ENCODE data around the gene SOHLH1.

Gene SOHLH1, protein sequence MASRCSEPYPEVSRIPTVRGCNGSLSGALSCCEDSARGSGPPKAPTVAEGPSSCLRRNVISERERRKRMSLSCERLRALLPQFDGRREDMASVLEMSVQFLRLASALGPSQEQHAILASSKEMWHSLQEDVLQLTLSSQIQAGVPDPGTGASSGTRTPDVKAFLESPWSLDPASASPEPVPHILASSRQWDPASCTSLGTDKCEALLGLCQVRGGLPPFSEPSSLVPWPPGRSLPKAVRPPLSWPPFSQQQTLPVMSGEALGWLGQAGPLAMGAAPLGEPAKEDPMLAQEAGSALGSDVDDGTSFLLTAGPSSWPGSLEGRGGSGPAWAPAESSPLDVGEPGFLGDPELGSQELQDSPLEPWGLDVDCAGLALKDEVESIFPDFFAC

DNA sequence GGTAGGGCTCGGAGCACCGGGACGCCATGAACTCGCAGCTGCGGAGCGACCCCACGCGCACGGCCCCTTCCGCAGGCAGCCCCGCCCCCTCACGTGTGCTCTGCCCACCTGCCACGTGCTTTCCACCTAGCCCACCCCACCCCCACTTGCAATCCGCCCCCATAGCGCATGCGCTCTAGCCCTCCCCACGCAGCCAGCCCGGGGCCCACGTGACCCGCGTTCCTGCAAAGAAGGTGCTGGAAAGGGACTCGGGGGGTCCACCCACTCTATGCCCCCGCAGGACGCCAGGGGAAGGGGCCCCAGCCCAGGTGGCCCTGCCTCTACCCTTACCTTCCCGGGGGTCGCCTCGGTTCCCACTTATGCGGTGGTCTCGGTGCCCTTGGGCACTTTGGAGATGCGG lies at the start of gene SOHLH1:
TSS of gene SOHLH1 (minus strand) at position 42 of the 400 bp plus-strand sequence. CDS start at position 28, 14 bp downstream.
- in situ Hi-C loops (cut with MboI; ENCODE audit: low sequenced_read_pairs) = no loop called here

DNA sequence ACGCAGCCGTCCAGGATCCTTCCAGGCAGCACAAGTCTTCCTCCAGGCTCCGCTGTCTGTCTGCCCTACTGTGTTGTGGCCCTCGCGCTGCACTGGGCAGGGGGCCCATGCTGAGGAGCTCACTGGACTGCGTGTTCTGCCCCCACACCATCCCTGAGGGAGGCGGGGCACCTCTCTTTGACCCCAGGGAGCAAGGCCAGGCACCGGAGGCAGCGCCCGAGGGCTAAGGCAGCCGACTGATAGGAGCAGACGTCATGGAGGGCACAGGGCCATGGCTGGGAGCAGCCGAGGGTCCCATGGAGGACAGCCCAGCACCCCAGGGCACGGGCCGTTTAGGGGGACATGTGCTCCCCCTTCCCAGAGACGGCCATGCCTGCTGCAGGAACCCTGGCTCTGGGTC lies 49.4 kb upstream of the SOHLH1 start:
- in situ Hi-C loops (cut with MboI; ENCODE audit: low sequenced_read_pairs) = no loop called here

DNA sequence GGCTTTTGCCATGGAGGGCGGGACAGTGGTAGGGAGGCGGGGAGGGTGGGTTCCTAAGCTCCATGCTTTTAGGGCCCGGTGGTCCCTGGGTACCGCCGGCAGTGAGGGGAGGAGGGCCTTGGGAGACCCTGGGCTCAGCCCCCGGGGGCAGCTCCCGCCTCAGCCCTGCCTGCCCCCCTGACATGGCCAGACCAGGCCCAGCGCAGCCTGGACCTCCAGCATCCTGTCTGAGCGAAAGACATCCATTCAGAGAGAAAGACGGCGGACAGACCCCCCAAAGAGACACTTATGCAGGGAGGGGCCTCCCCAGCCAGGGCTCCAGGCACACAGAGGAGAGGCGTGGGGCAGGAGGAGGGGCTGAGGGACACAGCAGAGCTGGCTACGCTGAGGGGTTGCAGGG lies 48.0 kb upstream of the SOHLH1 start:
- in situ Hi-C loops (cut with MboI; ENCODE audit: low sequenced_read_pairs) = no loop called here

DNA sequence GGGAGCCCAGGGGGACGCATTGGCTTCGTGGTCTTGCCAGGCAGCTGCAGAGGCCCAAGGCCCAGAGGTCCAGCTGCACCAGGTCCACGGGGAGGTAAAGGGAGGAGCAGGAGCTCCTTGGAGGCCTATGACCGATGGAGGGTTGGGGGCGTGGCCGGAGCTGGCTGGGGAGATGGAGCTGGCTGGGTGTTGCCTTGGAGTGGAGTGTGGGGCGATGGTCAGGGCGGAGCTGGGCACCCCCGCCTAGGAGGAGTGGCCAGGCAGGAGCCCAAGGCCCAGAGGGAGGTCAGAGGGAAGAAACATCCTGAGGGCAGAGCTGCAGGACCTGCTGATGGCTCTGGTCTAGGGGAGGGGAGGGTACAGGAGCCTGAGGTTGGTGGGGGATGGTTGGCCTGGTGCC lies 47.3 kb upstream of the SOHLH1 start:
- in situ Hi-C loops (cut with MboI; ENCODE audit: low sequenced_read_pairs) = no loop called here

DNA sequence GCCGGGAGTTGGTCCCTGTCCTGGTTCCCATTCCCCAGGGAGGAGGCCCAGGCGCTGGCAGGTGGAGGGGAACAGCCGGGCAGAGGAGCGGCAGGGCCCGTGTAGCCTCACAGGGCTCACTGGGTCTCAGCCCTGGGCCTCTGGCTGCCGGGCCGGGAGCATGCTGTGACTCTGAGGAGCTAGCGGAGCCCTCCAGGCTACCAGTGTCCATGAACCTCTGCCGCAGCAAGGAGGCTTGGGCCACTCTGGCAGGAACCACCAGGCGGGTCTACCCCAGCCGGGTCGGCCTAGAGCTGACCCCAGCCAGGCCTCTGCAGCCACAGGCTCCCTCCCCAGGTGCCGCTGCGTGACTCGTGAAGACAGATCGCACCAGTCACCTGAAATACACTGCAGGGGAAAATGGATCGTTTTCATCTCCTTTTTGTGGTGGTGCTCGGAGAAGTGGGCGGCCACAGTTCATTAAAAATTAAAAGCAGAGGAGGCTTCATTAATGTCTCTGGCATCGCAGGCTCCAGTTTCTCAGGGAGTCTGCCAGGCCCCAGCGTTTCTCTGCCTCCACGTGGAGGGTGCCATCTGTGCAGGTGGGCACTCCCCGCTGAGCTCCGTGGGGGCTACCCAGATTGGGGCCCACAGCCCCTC lies 46.5 kb upstream of the SOHLH1 start:
- in situ Hi-C loops (cut with MboI; ENCODE audit: low sequenced_read_pairs) = no loop called here

GRCh38 chr9:135745189-135745588 lies 45.9 kb upstream of the SOHLH1 start:
- in situ Hi-C loops (cut with MboI; ENCODE audit: low sequenced_read_pairs) = no loop called here

GRCh38 chr9:135744333-135745070 lies 45.2 kb upstream of the SOHLH1 start:
- in situ Hi-C loops (cut with MboI; ENCODE audit: low sequenced_read_pairs) = no loop called here

DNA sequence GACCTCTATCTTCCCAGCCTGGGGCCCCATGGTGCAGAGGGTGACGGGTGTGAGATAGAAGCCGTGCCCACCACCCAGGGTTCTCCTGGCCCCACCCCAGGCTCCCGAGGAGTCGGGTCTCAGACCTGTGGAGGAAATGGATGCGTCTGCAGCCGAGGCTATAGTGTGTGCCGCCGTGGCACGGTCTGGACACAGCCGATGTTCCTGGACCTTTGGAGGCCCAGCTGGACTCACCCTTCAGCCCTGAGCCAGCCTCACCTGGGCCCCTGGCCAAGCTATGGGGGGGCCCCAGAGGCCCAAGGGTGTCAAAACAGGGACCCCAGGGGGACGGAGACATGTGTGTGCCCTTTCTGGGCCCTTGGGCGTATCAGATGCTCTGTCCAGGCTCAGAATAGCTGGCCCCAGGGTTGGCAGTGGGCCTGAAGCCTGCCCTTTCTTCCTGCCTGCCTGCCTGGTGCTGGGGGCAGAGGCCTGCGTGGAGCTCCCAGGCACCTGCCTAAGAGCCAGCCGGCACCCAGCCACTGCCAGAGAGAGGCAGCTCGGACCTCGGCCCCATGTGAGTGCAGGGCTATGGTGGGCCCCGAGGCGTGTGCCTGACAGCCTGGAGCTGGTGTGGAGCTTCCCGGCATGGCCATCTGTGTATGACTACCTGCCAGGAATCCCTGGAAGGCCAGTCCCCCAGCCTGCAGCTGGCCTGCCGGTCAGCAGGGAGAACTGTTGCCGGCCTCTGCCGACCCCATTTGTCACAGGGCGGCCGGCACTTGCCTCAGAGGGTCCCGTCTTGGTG lies 44.5 kb upstream of the SOHLH1 start:
- in situ Hi-C loops (cut with MboI; ENCODE audit: low sequenced_read_pairs) = no loop called here

GRCh38 chr9:135743021-135743420 lies 43.7 kb upstream of the SOHLH1 start:
- in situ Hi-C loops (cut with MboI; ENCODE audit: low sequenced_read_pairs) = no loop called here

DNA sequence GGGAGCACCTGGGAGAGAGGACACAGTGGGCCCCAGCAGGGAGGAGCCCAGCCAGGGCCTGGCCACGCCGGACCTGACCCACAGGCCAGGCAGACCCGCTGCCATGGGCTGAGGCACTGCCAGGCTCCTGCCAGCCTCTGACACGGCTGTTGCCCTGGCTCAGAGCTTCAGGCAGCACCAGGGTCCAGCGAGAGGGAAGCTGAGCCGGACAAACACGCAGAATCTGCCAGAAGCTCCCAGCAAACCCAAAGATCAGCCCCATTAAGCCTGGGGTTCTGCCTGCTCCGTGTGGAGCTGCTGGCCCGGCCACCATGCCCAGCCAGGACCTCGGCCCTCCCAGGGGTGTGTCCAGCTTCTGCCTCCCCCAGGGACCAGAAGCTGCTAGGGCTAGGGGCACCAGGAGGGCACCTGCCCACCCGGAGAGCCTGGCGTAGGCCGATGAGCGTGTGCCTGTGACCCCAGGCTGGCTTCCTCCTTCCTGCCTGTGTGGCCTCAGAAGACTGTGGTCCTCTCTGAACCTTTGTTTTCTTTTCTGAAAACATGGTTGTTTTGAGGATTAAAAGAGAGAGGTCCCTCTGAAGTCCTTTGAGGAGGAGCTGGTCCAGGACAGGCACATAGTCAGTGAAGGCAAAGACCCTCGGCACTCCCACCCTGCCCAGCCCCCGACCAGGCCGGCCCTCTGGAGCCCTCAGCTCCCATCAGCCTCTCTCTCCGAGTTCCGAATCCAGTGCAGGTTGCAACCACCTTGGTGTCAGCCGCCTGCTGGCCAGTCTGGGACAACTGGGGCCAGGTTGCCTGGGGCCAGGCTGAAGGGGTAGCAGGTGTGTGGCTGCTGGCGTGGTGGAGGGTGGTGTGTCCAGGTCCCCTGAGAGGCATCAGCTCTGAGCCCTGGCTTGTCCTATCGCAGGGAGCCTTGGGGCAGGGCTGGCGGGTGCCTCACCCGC lies 42.3 kb upstream of the SOHLH1 start:
- in situ Hi-C loops (cut with MboI; ENCODE audit: low sequenced_read_pairs) = no loop called here

DNA sequence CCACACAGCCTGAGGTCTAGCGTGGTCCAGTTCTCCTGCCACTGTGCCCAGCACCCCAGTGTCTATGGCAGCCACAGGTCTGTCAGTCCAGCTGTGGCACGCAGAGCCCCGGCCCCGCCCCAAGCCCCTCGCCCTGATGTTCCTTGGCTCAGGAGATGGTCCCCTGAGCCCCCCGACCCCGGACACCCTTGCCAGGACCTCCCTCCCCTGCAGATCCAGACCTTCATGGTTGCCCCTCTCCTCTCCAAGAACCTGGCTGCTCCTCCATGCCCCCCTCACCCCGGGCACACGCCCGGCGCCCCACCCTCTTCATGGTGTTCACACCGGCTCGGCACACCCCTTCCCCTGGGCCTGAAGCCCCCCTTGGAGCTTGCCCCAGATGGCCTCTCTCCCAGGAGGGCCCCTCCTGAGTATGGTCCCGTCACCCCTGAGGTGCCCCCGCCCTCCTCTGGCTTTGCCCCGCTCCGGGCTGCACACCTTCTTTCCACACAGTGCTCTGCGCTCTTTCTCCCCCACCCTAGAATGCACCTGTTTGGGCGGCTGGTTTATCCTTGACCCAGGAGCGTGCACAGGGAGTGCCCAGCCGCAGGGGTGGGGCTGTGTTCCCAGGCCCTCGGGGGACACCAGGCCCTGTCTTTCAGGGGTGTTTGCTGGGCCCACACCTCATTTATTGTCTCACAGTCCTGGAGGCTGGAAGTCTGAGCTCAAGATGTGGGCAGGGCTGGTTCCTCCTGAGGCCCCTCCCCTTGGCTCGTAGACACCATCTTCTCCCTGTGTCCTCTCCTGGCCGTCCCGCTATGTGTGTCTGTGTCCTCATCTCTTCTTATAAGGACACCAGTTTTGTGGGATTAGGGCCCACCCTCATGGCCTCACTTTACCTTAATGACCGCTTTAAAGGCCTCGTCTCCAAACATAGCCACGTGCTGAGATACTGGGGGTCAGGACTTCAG lies 40.3 kb upstream of the SOHLH1 start:
- in situ Hi-C loops (cut with MboI; ENCODE audit: low sequenced_read_pairs) = no loop called here

DNA sequence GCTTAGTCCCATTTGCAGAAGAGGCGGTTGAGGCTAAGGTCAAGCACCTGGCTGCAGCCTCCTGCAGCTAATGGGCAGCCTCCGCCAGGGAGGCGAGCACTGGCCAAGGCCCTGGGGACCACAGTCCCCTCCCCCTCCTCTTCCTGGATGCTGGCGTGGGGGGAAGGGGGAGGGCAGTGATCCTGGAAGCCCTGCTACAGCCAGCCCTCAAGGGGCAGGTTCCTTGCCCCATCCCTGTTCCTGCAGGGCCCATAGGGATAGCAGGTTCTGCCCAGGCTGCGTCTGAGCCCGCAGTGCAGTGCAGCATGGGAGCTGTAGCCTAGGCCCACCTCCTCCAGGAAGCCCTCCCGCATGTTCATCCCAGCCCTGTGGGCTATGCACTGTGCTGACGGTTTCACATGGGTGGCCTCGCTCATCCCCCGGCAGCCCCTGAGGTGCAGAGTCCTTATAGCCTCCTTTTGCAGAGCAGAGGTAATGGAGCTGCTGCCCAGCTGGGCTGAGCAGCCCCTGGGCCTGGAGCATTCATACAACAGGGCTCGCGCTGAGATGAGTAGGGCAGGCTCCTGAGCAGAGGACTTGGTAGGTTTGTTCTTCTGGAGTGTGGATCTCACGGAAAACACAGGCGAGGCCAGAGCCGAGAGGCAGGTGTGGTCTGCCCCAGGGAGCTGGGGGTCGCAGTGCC lies 38.7 kb upstream of the SOHLH1 start:
- in situ Hi-C loops (cut with MboI; ENCODE audit: low sequenced_read_pairs) = no loop called here

GRCh38 chr9:135736979-135737839 lies 37.9 kb upstream of the SOHLH1 start:
- in situ Hi-C loops (cut with MboI; ENCODE audit: low sequenced_read_pairs) = no loop called here

DNA sequence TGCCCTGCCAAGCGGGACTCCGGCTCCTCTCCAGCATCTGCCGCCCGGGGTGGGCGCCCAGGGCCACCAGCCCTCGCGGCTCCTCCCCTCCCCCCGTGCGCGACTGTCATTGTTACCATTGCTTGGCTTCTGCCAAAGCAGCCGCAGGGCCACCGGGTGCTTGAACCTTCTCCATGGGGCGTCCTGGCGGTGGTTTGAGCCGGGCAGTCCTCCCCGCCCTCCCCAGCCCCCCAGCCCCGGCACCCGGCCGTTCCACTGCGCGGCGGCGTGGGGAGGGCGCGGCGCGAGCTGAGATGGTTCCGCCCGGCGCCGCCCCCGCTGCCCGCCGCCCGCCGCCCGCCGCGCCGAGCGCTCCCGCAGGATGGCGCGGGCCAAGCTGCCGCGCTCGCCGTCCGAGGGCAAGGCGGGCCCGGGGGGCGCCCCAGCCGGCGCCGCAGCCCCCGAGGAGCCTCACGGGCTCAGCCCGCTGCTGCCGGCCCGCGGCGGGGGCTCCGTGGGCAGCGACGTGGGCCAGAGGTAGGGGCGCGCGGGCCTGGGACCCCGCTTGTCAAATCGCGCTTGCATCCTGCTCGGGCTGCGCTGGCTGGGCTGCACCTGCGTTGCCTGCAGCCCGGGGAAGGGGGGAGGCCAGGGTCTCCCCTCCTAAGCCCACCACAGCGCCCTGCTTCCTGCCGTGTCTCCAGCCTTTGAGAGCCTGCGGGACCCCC lies 37.1 kb upstream of the SOHLH1 start:
- in situ Hi-C loops (cut with MboI; ENCODE audit: low sequenced_read_pairs) = no loop called here

DNA sequence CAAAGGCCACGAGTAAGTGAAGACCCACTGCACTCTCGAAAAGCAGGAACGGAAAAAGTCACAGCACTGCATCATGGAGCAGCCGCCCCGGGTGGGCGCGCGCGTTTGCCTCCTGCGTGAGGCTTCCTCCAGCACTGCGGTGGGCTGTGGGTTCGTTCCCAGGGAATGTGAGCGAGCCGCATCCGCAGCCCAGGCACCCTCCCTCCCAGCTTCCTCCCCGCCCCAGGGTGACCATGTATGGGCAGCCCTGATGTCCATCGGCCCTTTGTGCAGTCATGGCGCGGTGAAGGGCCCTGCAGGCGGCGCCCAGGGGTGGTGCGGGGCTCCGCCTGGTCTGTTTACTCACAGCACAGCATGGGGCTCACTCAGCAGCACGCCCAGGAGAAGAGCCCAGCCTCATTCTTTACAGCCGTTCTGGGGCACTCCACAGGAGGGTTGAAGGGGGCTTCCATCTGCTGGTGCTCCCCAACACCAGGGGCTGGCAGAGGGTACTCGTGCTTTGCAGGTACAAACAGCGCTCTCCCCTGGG lies 35.4 kb upstream of the SOHLH1 start:
- in situ Hi-C loops (cut with MboI; ENCODE audit: low sequenced_read_pairs) = no loop called here

GRCh38 chr9:135732569-135733257 lies 33.4 kb upstream of the SOHLH1 start:
- in situ Hi-C loops (cut with MboI; ENCODE audit: low sequenced_read_pairs) = no loop called here

Measured in hTERT RPE-1 (cell line).